Neuronal stem cell (in vitro differentiated cells): ENCODE results near the gene ASPM.

Source experiments
- DNase-seq: peaks from one replicate; pipeline ENCODE4 v3.0.0-alpha.2; 2013; ENCODE audit warnings: low spot score
- H2AFZ ChIP-seq: one replicate; pipeline ENCODE4 v1.6.1; 2013; ENCODE audit warnings: mild to moderate bottlenecking, low read length, inconsistent platforms
- H2AK5ac ChIP-seq: 2 replicates; pipeline ENCODE4 v1.6.1; 2013; ENCODE audit warnings: low read depth, mild to moderate bottlenecking, inconsistent platforms, low read length, moderate library complexity, mixed read lengths
- H2BK120ac ChIP-seq: 2 replicates; pipeline ENCODE4 v1.6.1; 2013; ENCODE audit warnings: low read depth, mild to moderate bottlenecking, inconsistent platforms, low read length, moderate library complexity, mixed read lengths
- H2BK12ac ChIP-seq: one replicate; pipeline ENCODE4 v1.6.1; 2013; ENCODE audit warnings: low read length, inconsistent platforms
- H2BK15ac ChIP-seq: 2 replicates; pipeline ENCODE4 v1.6.1; 2013; ENCODE audit warnings: mild to moderate bottlenecking, low read length, inconsistent platforms, mixed read lengths
- H2BK5ac ChIP-seq: one replicate; pipeline ENCODE4 v1.6.1; 2013; ENCODE audit warnings: inconsistent platforms, mild to moderate bottlenecking, low read length, moderate library complexity
- H3K14ac ChIP-seq: one replicate; pipeline ENCODE4 v1.6.1; 2013; ENCODE audit warnings: low read length, inconsistent platforms
- H3K18ac ChIP-seq: 2 replicates; pipeline ENCODE4 v1.6.1; 2013; ENCODE audit warnings: low read length, inconsistent platforms
- H3K23ac ChIP-seq: 2 replicates; pipeline ENCODE4 v1.6.1; 2013; ENCODE audit warnings: low read depth, mild to moderate bottlenecking, mixed read lengths, low read length, inconsistent platforms; ENCODE audit not compliant: poor library complexity
- H3K27ac ChIP-seq: replicated peaks from 3 replicates; pipeline ENCODE4 v1.5.1; 2013; ENCODE audit warnings: low read length, inconsistent platforms
- H3K27me3 ChIP-seq, 3 experiments: 2 replicates each; pipeline ENCODE4 v1.6.1; 2013; ENCODE audit warnings: low read length in 3 of 3, mild to moderate bottlenecking in 2 of 3, inconsistent platforms in 1 of 3, low read depth in 1 of 3, mixed read lengths in 1 of 3, moderate library complexity in 1 of 3; ENCODE audit not compliant: control insufficient read depth in 3 of 3, insufficient read depth in 3 of 3
- H3K36me3 ChIP-seq, 2 donors: replicated peaks in 1 of 2; 2 replicates each; pipeline ENCODE4 v1.6.1; 2013; ENCODE audit warnings: low read length in 2 of 2; ENCODE audit not compliant: control insufficient read depth in 2 of 2, insufficient read depth in 2 of 2
- H3K4ac ChIP-seq: 2 replicates; pipeline ENCODE4 v1.6.1; 2013; ENCODE audit warnings: inconsistent platforms, mild to moderate bottlenecking, low read length, moderate library complexity
- H3K4me1 ChIP-seq, 2 donors: 1 replicate in 1 of 2; 2 replicates in 1 of 2; pipeline ENCODE4 v1.6.1; 2013; ENCODE audit warnings: low read length in 2 of 2, low read depth in 1 of 2; ENCODE audit not compliant: control insufficient read depth in 2 of 2, insufficient read depth in 1 of 2
- H3K4me2 ChIP-seq: one replicate; pipeline ENCODE4 v1.6.1; 2013; ENCODE audit warnings: mild to moderate bottlenecking, low read length, inconsistent platforms; ENCODE audit not compliant: insufficient read depth, poor library complexity, severe bottlenecking
- H3K4me3 ChIP-seq, 2 donors: 2 replicates each; pipeline ENCODE4 v1.5.1; 2013; ENCODE audit warnings: low read length in 2 of 2, mild to moderate bottlenecking in 2 of 2, inconsistent platforms in 1 of 2, moderate library complexity in 1 of 2
- H3K79me1 ChIP-seq: one replicate; pipeline ENCODE4 v1.6.1; 2013; ENCODE audit warnings: low read depth, mild to moderate bottlenecking, inconsistent platforms, low read length, moderate library complexity
- H3K9ac ChIP-seq: one replicate; pipeline ENCODE4 v1.6.1; 2013; ENCODE audit warnings: mild to moderate bottlenecking, low read depth, low read length, inconsistent platforms; ENCODE audit not compliant: poor library complexity
- H3K9me3 ChIP-seq, 2 donors: replicated peaks in 1 of 2; 2 replicates each; pipeline versions ENCODE3 to v1.6.1; 2013; ENCODE audit warnings: low read length in 2 of 2, mild to moderate bottlenecking in 2 of 2, inconsistent platforms in 1 of 2, low read depth in 1 of 2, mixed read lengths in 1 of 2, moderate library complexity in 1 of 2; ENCODE audit not compliant: control insufficient read depth in 2 of 2, insufficient read depth in 1 of 2
- H4K8ac ChIP-seq: one replicate; pipeline ENCODE4 v1.6.1; 2013; ENCODE audit warnings: low read depth, mild to moderate bottlenecking, inconsistent platforms, low read length, moderate library complexity
- H4K91ac ChIP-seq: one replicate; pipeline ENCODE4 v1.6.1; 2013; ENCODE audit warnings: low read length, low read depth, mild to moderate bottlenecking, inconsistent platforms; ENCODE audit not compliant: poor library complexity
- WGBS, 2 donors: extraction: QIAGEN DNeasy Blood & Tissue Kit; methylation state at CpG; one replicate each; pipeline ENCODE4 v1.1.7; 2013; ENCODE audit warnings: missing lambda C conversion rate in 2 of 2, mixed read lengths in 1 of 2; ENCODE audit not compliant: insufficient read length in 2 of 2, insufficient replicate concordance in 1 of 2; ENCODE audit errors: extremely low coverage in 2 of 2; 5-methylcytosine and 5-hydroxymethylcytosine counted together

ASPM gene

GRCh38 chr1:197126691-197127090 is 19.8 kb downstream of the ASPM start:
- peaks cover 8 to 100% of the 10 kb centered on the region in 2 donors for H3K36me3 ChIP-seq
- no peaks in the 10 kb centered on the region for H3K4me1 ChIP-seq
- no CpG with 5 or more reads among the region's 3 CpGs for WGBS, 2 donors
- DNase-seq: no peak
- no peak overlapping the region for H2BK120ac ChIP-seq
- no peaks in the 10 kb centered on the region for H3K79me1 ChIP-seq
- H3K9ac ChIP-seq: no peak overlapping the region
- no peak overlapping the region for H3K23ac ChIP-seq
- no peak overlapping the region for H3K4me2 ChIP-seq
- H2BK15ac ChIP-seq: no peak overlapping the region
- no peak overlapping the region for H4K8ac ChIP-seq
- H3K27me3 ChIP-seq: no peaks in the 10 kb centered on the region
- H3K14ac ChIP-seq: no peak overlapping the region
- no peak overlapping the region for H3K27ac ChIP-seq
- no peak overlapping the region for H3K4ac ChIP-seq
- H4K91ac ChIP-seq: no peak overlapping the region
- no peak overlapping the region for H2BK12ac ChIP-seq
- no peak overlapping the region for H3K18ac ChIP-seq
- H3K9me3 ChIP-seq: no peaks in the 10 kb centered on the region
- no peak overlapping the region for H2BK5ac ChIP-seq
- no peak overlapping the region for H2AK5ac ChIP-seq
- H3K4me3 ChIP-seq: no peak overlapping the region
- H2AFZ ChIP-seq: no peak overlapping the region

GRCh38 chr1:197124376-197124775 is 22.1 kb downstream of the ASPM start:
- H3K4me1 ChIP-seq: no peaks in the 10 kb centered on the region
- WGBS, 2 donors: no CpG with 5 or more reads among the region's 1 CpG
- H3K14ac ChIP-seq: no peak overlapping the region
- no peak for DNase-seq
- no peak overlapping the region for H3K18ac ChIP-seq
- H4K8ac ChIP-seq: no peak overlapping the region
- H2AFZ ChIP-seq: no peak overlapping the region
- no peak overlapping the region for H2BK120ac ChIP-seq
- no peak overlapping the region for H2AK5ac ChIP-seq
- no peaks in the 10 kb centered on the region for H3K9me3 ChIP-seq
- no peaks in the 10 kb centered on the region for H3K79me1 ChIP-seq
- H3K9ac ChIP-seq: no peak overlapping the region
- H4K91ac ChIP-seq: no peak overlapping the region
- H3K27ac ChIP-seq: no peak overlapping the region
- no peaks in the 10 kb centered on the region for H3K27me3 ChIP-seq
- no peak overlapping the region for H3K4ac ChIP-seq
- H3K23ac ChIP-seq: no peak overlapping the region
- no peak overlapping the region for H2BK5ac ChIP-seq
- H2BK15ac ChIP-seq: no peak overlapping the region
- no peak overlapping the region for H3K4me2 ChIP-seq
- peaks cover 11 to 100% of the 10 kb centered on the region in 2 donors for H3K36me3 ChIP-seq
- no peak overlapping the region for H3K4me3 ChIP-seq
- no peak overlapping the region for H2BK12ac ChIP-seq

- Histone ChIP-seq H3K79me1 (no peaks in the 10 kb centered on the region), H3K36me3 (peaks cover 12 to 100% of the 10 kb centered on the region in 2 donors), H3K4me2 (no peak overlapping the region), H2AK5ac (no peak overlapping the region), H3K27me3 (no peaks in the 10 kb centered on the region), H3K27ac (no peak overlapping the region), H3K4me3 (no peak overlapping the region), H2BK5ac (no peak overlapping the region), H2BK15ac (no peak overlapping the region), H3K14ac (no peak overlapping the region), H3K9ac (no peak overlapping the region), H3K23ac (no peak overlapping the region), H2BK12ac (no peak overlapping the region), H2AFZ (no peak overlapping the region), H3K4ac (no peak overlapping the region), H3K18ac (no peak overlapping the region), H4K91ac (no peak overlapping the region), H2BK120ac (no peak overlapping the region), H3K4me1 (no peaks in the 10 kb centered on the region), H4K8ac (no peak overlapping the region), H3K9me3 (peaks cover 0 to 12% of the 10 kb centered on the region in 2 donors)
- no peak for DNase-seq
- WGBS, 2 donors: no CpG with 5 or more reads among the region's 2 CpGs
Measured at GRCh38 chr1:197116156-197116555, 30.3 kb downstream of the ASPM start.

GRCh38 chr1:197106869-197107268 is 39.6 kb downstream of the ASPM start:
- H3K27me3 ChIP-seq: no peaks in the 10 kb centered on the region
- H2BK12ac ChIP-seq: no peak overlapping the region
- no peak overlapping the region for H2BK15ac ChIP-seq
- no peak overlapping the region for H3K4ac ChIP-seq
- no peak overlapping the region for H3K4me3 ChIP-seq
- no peak overlapping the region for H3K23ac ChIP-seq
- H4K91ac ChIP-seq: no peak overlapping the region
- no peak overlapping the region for H2BK120ac ChIP-seq
- H2AFZ ChIP-seq: no peak overlapping the region
- DNase-seq: no peak
- no peak overlapping the region for H3K18ac ChIP-seq
- no peak overlapping the region for H2BK5ac ChIP-seq
- WGBS, 2 donors: no CpG with 5 or more reads among the region's 1 CpG
- no peaks in the 10 kb centered on the region for H3K4me1 ChIP-seq
- H3K4me2 ChIP-seq: no peak overlapping the region
- no peak overlapping the region for H3K14ac ChIP-seq
- H3K36me3 ChIP-seq: peaks cover 13 to 93% of the 10 kb centered on the region in 2 donors
- H4K8ac ChIP-seq: no peak overlapping the region
- H2AK5ac ChIP-seq: no peak overlapping the region
- no peak overlapping the region for H3K27ac ChIP-seq
- H3K9ac ChIP-seq: no peak overlapping the region
- peaks cover 15 to 40% of the 10 kb centered on the region in 2 donors for H3K9me3 ChIP-seq
- no peaks in the 10 kb centered on the region for H3K79me1 ChIP-seq
